ENCODE data around the gene TNFRSF8.
"Not testable (repeated sequence)": the region's sequence is repeated elsewhere in the genome, so short reads cannot be mapped to it uniquely, and the experiment has no call there.

Gene TNFRSF8

DNA sequence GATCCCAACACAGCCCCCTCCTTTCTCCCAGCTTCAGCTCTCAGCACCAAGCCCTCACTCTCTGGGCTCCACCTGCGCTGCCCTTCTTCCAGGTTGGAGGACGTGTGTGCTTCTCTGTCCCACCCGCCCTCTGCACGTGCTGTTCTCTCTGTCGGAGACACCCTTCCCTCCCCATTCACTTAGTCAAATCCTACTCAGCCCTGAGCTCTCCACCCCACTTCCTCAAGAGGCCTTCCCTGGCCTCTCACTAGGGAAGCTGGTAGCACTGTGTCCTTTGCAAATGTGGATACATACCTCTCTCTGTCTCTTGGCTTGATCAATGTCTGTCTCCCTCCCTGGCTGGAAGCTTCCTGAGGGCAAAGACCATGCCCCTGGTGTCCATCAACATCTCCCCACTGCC is 43.0 kb downstream of the TNFRSF8 start:
- no peak for DNase-seq (ENCODE audit: low spot score in 2 of 2)

DNA sequence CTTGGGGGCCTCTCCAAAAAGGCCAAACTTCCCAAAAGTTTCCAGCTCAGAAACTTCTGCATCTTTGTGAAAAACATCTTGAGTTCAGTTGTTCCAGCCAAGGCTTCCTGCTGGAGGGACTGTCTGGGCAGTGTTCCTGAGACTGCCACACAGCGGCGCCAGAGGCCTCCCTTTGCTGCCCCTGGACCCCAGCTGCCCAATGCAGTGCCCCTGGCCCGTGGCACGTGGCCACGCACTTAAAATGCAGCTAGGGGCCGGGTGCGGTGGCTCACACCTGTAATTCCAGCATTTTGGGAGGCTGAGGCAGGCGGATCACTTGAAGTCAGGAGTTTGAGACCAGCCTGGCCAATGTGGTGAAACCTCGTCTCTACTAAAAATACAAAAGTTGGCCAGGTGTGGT is 43.8 kb downstream of the TNFRSF8 start:
- not testable (repeated sequence) for H3K36me3 Mint-ChIP-seq (ENCODE audit: insufficient read depth); H3K27ac Mint-ChIP-seq (ENCODE audit: low read depth); H3K4me3 Mint-ChIP-seq; H3K27me3 Mint-ChIP-seq; DNase-seq (ENCODE audit: low spot score in 2 of 2); H3K9me3 Mint-ChIP-seq; ATAC-seq (replicated peaks; ENCODE audit: extremely low read depth, poor library complexity, severe bottlenecking)
- H3K4me1 Mint-ChIP-seq: peaks cover 29% of the 10 kb centered on the region

More for the DNA sequence above, 43.0 kb downstream of the TNFRSF8 start:
- Mint-ChIP-seq H3K4me1 (peaks cover 31% of the 10 kb centered on the region), H3K9me3 (no peaks in the 10 kb centered on the region), H3K27me3 (no peaks in the 10 kb centered on the region), H3K27ac (ENCODE audit: low read depth) (peak overlapping the region; percentile 29), H3K4me3 (no peak overlapping the region), H3K36me3 (ENCODE audit: insufficient read depth) (peaks cover 4% of the 10 kb centered on the region)
- no peak for ATAC-seq (replicated peaks; ENCODE audit: extremely low read depth, poor library complexity, severe bottlenecking)

DNA sequence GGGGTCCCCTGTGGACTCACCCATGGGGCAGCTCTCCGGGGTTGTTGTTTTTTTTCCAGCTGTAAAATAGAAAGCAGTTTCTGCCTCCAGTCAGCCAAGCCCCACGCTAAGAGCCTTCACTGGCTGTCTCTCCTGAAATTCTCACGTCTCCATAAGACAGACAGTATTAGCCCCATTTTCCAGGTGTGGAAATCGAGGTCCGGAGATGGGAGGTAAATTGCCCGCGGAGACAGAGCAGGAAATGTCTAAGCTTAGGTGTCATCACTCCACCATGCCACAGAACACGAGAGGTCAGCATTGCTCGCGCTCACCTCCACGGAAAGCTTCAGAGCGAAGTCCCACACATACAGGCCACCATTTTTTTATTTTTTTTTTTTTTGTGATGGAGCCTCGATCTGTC is 44.6 kb downstream of the TNFRSF8 start:
- Mint-ChIP-seq H3K27me3 (no peaks in the 10 kb centered on the region), H3K27ac (ENCODE audit: low read depth) (no peak overlapping the region), H3K4me3 (no peak overlapping the region), H3K9me3 (no peaks in the 10 kb centered on the region), H3K4me1 (peaks cover 21% of the 10 kb centered on the region), H3K36me3 (ENCODE audit: insufficient read depth) (peaks cover 4% of the 10 kb centered on the region)
- DNase-seq (ENCODE audit: low spot score in 2 of 2): no peak
- no peak for ATAC-seq (replicated peaks; ENCODE audit: extremely low read depth, poor library complexity, severe bottlenecking)

DNA sequence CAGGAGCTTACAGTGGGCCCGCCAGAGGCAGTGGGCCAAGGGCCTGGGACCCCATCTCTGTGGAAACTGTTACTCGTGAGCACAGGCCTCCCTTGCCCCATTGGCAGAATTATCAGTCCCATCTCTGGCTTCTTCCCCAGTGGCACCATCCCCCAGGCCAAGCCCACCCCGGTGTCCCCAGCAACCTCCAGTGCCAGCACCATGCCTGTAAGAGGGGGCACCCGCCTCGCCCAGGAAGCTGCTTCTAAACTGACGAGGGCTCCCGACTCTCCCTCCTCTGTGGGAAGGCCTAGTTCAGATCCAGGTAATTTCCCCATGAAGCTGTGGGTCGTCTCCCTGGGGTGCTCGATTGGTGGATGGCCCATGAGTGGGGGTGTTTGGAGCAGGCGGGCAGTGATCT is 46.8 kb downstream of the TNFRSF8 start:
- no peak for ATAC-seq (replicated peaks; ENCODE audit: extremely low read depth, poor library complexity, severe bottlenecking)
- Mint-ChIP-seq H3K9me3 (no peaks in the 10 kb centered on the region), H3K27me3 (no peaks in the 10 kb centered on the region), H3K36me3 (ENCODE audit: insufficient read depth) (peaks cover 1% of the 10 kb centered on the region), H3K4me1 (peaks cover 11% of the 10 kb centered on the region), H3K27ac (ENCODE audit: low read depth) (no peak overlapping the region), H3K4me3 (no peak overlapping the region)
- DNase-seq (ENCODE audit: low spot score in 2 of 2): no peak

DNA sequence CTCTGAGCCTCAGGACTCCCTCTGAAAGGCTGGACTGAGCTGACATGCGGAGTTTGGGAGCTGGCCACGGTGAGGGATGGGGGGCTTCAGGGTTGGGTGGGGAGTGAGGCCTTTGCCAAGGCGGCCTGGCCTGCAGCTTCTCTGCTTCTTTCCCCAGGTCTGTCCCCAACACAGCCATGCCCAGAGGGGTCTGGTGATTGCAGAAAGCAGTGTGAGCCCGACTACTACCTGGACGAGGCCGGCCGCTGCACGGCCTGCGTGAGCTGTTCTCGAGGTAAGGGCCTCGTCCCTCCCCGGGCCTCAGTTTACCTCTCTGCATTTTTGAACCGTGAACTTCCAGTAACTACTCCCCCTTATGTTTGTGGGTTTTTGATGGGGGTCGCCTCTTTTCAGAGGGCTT is 48.6 kb downstream of the TNFRSF8 start:
- Mint-ChIP-seq H3K27me3 (no peaks in the 10 kb centered on the region), H3K36me3 (ENCODE audit: insufficient read depth) (peaks cover 1% of the 10 kb centered on the region), H3K27ac (ENCODE audit: low read depth) (no peak overlapping the region), H3K4me1 (peaks cover 6% of the 10 kb centered on the region), H3K4me3 (no peak overlapping the region), H3K9me3 (no peaks in the 10 kb centered on the region)
- no peak for ATAC-seq (replicated peaks; ENCODE audit: extremely low read depth, poor library complexity, severe bottlenecking)
- DNase-seq (ENCODE audit: low spot score in 2 of 2): no peak

DNA sequence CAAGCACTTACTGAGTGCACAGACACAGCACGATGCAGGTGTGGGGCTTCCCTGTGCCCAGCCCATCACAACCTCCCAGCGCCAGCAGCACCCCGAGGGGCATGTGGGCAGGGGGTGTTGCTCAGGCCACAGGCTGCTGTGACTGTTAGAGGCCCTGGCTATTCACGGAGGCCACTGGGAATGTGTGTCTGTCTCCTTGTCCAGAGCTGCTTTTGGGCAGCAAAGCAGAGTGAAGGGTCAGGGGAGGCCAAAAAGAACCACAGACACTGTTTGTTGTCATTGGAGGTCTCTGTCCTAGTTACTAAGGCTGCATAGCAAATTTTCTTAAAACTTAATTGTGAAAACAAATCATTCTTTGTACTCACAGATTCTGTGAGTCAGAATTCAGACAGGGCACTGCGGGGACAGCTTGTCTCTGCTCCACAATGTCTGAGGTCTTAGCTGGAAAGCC is 49.6 kb downstream of the TNFRSF8 start:
- DNase-seq (ENCODE audit: low spot score in 2 of 2) (no peak), ATAC-seq (replicated peaks; ENCODE audit: extremely low read depth, poor library complexity, severe bottlenecking) (no peak)
- Mint-ChIP-seq H3K36me3 (ENCODE audit: insufficient read depth) (peaks cover under 1% of the 10 kb centered on the region), H3K4me3 (no peak overlapping the region), H3K9me3 (no peaks in the 10 kb centered on the region), H3K4me1 (peaks cover 6% of the 10 kb centered on the region), H3K27ac (ENCODE audit: low read depth) (peak overlapping the region; percentile 5), H3K27me3 (no peaks in the 10 kb centered on the region)

DNA sequence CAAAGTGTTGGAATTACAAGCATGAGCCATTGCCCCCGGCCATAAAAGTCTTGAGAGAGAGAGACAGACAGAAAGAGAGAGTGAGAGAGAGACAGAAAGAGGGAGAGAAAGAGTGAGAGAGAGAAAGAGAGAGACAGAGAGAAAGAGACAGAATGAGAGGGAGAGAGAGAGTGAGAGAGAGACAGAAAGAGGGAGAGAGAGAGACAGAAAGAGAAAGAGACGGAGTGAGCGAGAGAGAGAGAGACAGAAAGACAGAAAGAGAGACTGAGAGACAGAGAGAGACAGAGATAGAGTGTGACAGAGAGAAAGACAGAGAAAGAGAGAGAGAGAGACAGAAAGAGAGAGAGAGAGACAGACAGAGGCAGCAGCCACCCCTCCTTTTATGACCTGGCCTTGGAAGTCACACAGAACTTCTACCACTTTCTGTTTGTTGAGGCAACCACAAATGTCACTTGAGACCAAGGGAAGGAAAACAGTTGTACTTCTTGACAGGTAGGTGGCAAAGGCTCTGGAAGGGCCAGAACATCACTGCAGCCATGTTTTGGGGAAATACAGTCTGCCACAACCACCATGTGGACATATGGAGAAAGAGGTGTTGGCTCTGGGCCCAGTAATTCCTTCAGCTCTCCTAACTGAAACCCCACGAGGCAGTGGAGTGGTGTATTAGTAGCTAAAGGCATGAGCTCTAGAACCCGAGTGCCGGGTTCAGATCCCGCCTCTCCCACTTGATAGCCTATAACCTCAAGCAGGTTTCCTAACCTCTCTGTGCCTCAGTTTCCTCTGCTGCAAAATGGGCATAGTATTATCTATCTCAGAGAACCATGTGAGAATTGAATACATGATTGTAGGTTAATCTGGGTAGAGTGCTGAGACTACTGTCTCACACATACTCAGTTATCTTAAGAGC is 50.6 kb downstream of the TNFRSF8 start:
- Mint-ChIP-seq H3K36me3 (ENCODE audit: insufficient read depth) (peaks cover under 1% of the 10 kb centered on the region), H3K27me3 (no peaks in the 10 kb centered on the region), H3K4me1 (peaks cover 6% of the 10 kb centered on the region), H3K4me3 (no peak overlapping the region), H3K9me3 (no peaks in the 10 kb centered on the region), H3K27ac (ENCODE audit: low read depth) (peak overlapping the region; percentile 5)
- ATAC-seq (replicated peaks; ENCODE audit: extremely low read depth, poor library complexity, severe bottlenecking) (no peak), DNase-seq (ENCODE audit: low spot score in 2 of 2) (no peak)

DNA sequence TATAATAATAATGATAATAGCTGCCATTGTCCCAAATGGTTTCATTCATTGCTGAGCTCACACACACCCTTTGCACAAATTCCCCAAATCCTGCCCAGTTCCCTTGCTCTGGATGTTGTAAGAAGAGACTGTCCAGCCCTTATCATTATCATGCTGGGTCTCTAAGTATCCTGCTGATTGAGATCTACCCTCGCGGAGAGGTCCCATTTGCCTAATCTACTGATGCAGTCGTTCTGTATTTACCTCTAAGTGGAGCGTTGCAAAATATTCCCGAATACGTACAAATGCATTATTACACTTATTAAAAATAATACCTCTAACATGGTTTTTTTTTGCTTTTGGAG is 51.2 kb downstream of the TNFRSF8 start:
- Mint-ChIP-seq H3K4me3 (no peak overlapping the region), H3K27ac (ENCODE audit: low read depth) (no peak overlapping the region), H3K9me3 (no peaks in the 10 kb centered on the region), H3K36me3 (ENCODE audit: insufficient read depth) (peaks cover 1% of the 10 kb centered on the region), H3K4me1 (peaks cover 6% of the 10 kb centered on the region), H3K27me3 (no peaks in the 10 kb centered on the region)
- ATAC-seq (replicated peaks; ENCODE audit: extremely low read depth, poor library complexity, severe bottlenecking) (no peak), DNase-seq (ENCODE audit: low spot score in 2 of 2) (no peak)

DNA sequence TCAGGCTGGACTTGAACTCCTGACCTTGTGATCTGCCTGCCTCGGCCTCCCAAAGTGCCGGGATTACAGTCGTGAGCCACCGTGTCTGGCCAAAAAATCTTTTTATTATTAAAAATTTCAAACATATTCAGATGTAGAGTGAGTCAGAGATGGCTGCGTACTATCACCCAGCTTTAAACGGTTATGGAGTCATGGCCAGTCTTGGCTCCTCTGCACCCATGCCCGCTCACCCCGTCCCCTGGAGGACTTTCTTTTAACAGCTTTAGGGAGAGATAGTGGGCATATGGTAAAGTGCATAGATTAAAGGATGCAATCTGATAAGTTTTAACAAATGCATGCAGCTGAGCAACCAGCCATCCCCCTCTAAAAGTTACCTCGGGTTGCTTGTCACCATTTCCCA is 51.8 kb downstream of the TNFRSF8 start:
- Mint-ChIP-seq H3K27ac (ENCODE audit: low read depth) (no peak overlapping the region), H3K27me3 (no peaks in the 10 kb centered on the region), H3K9me3 (no peaks in the 10 kb centered on the region), H3K4me1 (peaks cover 7% of the 10 kb centered on the region), H3K4me3 (no peak overlapping the region), H3K36me3 (ENCODE audit: insufficient read depth) (peaks cover 1% of the 10 kb centered on the region)
- ATAC-seq (replicated peaks; ENCODE audit: extremely low read depth, poor library complexity, severe bottlenecking): no peak
- DNase-seq (ENCODE audit: low spot score in 2 of 2): no peak

DNA sequence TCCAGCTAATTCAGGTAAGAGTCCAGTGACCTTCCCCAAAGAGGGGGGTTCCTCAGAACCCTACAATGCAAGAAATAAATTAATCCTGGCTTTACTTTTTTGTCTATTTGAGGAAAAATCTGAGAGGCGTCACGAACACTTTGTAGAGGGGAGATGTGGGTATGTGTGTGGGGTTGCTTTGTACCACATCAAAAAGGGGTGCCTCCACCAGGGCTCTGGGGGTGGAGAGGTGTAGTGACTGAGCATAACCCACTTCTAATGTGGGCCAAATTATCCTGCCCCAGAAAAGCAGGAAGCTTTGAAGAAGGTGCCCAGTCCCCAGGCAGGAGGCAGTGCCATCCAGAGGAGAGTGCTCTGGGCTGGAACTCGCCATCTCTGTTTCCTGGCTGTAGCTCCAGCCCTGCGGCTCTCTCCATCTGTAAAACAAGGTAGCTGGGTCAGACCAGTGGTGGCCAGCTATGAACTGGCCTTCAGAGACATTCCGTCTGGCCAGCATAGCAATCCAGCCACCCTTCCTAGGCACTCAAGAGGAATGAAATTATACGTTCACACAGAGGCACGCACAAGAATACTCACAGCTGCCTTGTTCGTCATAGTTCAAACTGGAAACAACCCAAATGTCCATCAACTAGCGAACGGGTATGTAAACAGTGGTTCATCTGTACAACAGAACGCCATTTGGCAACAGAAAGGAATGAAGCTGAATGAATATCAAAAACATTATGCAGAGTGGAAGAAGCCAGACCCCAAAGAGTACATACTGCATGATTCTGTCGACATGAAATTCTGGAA is 58.3 kb downstream of the TNFRSF8 start:
- no peaks in the 10 kb centered on the region for H3K27me3 Mint-ChIP-seq
- peak overlapping the region; percentile 32 for H3K27ac Mint-ChIP-seq (ENCODE audit: low read depth)
- peaks cover 6% of the 10 kb centered on the region for H3K36me3 Mint-ChIP-seq (ENCODE audit: insufficient read depth)
- DNase-seq (ENCODE audit: low spot score in 2 of 2): no peak
- peaks cover 40% of the 10 kb centered on the region for H3K4me1 Mint-ChIP-seq
- no peaks in the 10 kb centered on the region for H3K9me3 Mint-ChIP-seq
- no peak overlapping the region for H3K4me3 Mint-ChIP-seq
- ATAC-seq (replicated peaks; ENCODE audit: extremely low read depth, poor library complexity, severe bottlenecking): peak; percentile 64

DNA sequence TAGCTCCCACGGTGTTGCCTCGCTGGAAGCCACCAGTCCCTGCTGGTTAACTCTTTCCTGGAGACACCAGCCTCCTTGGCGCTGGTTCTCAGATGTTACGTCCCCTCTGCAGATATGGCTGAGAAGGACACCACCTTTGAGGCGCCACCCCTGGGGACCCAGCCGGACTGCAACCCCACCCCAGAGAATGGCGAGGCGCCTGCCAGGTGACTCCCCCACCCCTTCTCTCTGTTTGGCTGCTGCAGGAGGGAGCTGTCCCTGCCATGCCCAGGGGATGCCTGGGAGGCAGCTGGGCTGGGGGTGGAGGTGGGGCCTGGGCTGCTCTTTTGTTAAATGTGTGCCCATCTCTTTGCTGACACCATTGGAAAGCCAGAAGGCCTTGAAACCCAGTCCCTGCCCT is 60.1 kb downstream of the TNFRSF8 start:
- ATAC-seq (replicated peaks; ENCODE audit: extremely low read depth, poor library complexity, severe bottlenecking) (no peak), DNase-seq (ENCODE audit: low spot score in 2 of 2) (no peak)
- no peak overlapping the region for H3K27ac Mint-ChIP-seq (ENCODE audit: low read depth)
- H3K4me1 Mint-ChIP-seq: peaks cover 48% of the 10 kb centered on the region
- no peaks in the 10 kb centered on the region for H3K27me3 Mint-ChIP-seq
- H3K9me3 Mint-ChIP-seq: no peaks in the 10 kb centered on the region
- no peak overlapping the region for H3K4me3 Mint-ChIP-seq
- H3K36me3 Mint-ChIP-seq (ENCODE audit: insufficient read depth): peaks cover 6% of the 10 kb centered on the region

DNA sequence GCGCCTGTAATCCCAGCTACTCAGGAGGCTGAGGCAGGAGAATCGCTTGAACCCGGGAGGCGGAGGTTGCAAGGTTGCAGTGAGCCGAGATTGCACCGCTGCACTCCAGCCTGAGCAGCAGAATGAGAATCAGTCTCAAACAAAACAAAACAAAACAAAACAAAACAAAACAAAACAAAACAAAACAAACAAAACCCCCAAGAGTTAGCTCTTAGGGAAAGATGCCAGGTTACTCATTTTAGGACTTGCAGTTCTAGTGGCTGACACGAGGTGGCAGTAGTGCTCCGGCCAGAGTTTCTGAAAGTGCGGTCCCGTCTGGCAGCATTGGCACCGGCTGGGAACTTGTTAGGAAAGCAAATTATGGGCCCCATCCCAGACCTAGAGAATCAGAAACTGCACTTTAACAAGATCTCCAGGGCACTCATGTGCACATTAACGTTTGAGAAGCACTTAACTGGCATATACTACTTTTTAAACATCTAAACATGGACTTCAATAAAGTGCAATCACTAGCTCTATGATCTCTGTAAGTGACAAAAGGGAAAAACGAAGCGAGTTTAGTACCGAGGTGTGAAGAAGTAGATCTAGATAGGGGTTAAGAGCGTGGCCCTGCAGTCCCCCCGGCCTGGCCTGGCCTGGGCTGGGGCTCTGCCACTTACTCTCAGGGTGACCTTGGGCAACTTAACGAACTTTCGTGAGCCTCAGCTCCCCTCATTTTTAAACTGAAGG is 61.8 kb downstream of the TNFRSF8 start:
- no peaks in the 10 kb centered on the region for H3K27me3 Mint-ChIP-seq
- H3K36me3 Mint-ChIP-seq (ENCODE audit: insufficient read depth): peaks cover 4% of the 10 kb centered on the region
- DNase-seq (ENCODE audit: low spot score in 2 of 2): peak; percentile 74 to 83
- H3K4me3 Mint-ChIP-seq: peak overlapping the region; percentile 41
- no peaks in the 10 kb centered on the region for H3K9me3 Mint-ChIP-seq
- H3K4me1 Mint-ChIP-seq: peaks cover 48% of the 10 kb centered on the region
- no peak for ATAC-seq (replicated peaks; ENCODE audit: extremely low read depth, poor library complexity, severe bottlenecking)
- H3K27ac Mint-ChIP-seq (ENCODE audit: low read depth): peak overlapping the region; percentile 49
